ENCODE results near the gene IQCM.

IQCM gene

DNA sequence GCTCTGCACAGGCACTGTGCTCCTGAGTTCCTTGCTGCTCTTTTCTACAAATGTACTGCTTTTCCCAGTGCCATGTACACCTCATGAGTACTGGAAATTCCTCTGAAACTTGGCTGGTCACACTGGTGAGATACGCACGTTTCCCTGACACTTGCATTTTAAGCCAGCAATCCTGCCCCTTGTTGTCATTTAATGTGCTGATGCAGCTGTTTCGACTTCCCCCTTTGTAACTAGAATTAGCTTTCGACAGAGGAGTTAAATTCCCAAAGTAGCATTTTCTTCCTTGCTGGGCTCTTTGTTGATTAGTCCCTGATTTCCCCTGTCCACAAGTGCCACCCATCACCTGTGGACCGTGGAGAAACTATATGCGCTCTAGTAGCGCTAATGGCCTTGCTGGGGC lies 77.5 kb downstream of the IQCM start:
- Histone ChIP-seq H3K4me3 (ENCODE audit: low read length) (no peak overlapping the region), H3K9me3 (ENCODE audit: control insufficient read depth, low read length) (no peaks in the 10 kb centered on the region), H3K27me3 (replicated peaks; ENCODE audit: control insufficient read depth, insufficient read depth, low read length) (no peaks in the 10 kb centered on the region), H3K36me3 (ENCODE audit: control insufficient read depth, insufficient read depth, low read length, severe bottlenecking) (no peaks in the 10 kb centered on the region), H3K4me1 (ENCODE audit: control insufficient read depth, insufficient read depth, low read length) (no peaks in the 10 kb centered on the region), H3K9ac (ENCODE audit: low read length) (no peak overlapping the region)
- DNase-seq (ENCODE audit: low read depth), result no peak

DNA sequence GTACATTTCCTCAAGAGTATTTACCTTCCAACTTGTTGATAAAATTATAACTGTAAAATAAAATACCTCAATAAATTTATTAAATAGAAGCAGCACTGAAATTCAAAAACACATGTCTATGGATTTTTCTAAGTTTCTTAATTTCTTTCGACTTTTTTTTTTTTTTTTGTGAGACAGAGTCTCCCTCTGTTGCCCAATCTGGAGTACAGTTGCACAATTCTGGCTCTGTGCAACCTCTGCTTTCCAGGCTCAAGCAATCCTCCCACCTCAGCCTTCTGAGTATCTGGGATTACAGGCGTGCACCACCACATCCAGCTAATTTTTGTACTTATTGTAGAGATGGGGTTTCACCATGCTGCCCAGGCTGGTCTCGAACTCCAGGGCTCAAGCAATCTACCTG lies 79.8 kb downstream of the IQCM start:
- H3K36me3 ChIP-seq (ENCODE audit: control insufficient read depth, insufficient read depth, low read length, severe bottlenecking), result no peaks in the 10 kb centered on the region
- peak; percentile 51 for DNase-seq (ENCODE audit: low read depth)
- H3K9me3 ChIP-seq (ENCODE audit: control insufficient read depth, low read length), result no peaks in the 10 kb centered on the region
- no peaks in the 10 kb centered on the region for H3K27me3 ChIP-seq (replicated peaks; ENCODE audit: control insufficient read depth, insufficient read depth, low read length)
- no peak overlapping the region for H3K9ac ChIP-seq (ENCODE audit: low read length)
- no peaks in the 10 kb centered on the region for H3K4me1 ChIP-seq (ENCODE audit: control insufficient read depth, insufficient read depth, low read length)
- no peak overlapping the region for H3K4me3 ChIP-seq (ENCODE audit: low read length)

DNA sequence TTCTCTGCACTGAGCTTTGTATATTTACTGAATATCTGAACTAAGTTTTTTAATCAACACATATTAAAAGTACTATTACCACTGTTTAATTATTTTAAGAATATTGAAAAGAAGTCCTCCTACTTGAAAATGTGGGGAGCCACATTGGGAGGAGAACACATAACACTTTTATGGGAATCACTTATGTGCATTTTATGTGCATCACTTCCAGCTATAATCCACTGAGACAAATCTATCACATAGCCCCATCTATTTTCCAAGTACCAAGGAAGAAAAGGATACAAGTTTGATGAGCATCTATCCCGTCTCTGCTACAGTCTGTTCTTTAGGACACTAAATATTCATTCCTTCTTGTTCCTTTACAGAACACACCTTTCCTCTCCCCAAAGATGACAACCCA lies 87.2 kb downstream of the IQCM start:
- Histone ChIP-seq H3K36me3 (ENCODE audit: control insufficient read depth, insufficient read depth, low read length, severe bottlenecking) (no peaks in the 10 kb centered on the region), H3K9me3 (ENCODE audit: control insufficient read depth, low read length) (no peaks in the 10 kb centered on the region), H3K27me3 (replicated peaks; ENCODE audit: control insufficient read depth, insufficient read depth, low read length) (no peaks in the 10 kb centered on the region), H3K4me3 (ENCODE audit: low read length) (no peak overlapping the region), H3K4me1 (ENCODE audit: control insufficient read depth, insufficient read depth, low read length) (no peaks in the 10 kb centered on the region), H3K9ac (ENCODE audit: low read length) (no peak overlapping the region)
- DNase-seq (ENCODE audit: low read depth), result no peak

DNA sequence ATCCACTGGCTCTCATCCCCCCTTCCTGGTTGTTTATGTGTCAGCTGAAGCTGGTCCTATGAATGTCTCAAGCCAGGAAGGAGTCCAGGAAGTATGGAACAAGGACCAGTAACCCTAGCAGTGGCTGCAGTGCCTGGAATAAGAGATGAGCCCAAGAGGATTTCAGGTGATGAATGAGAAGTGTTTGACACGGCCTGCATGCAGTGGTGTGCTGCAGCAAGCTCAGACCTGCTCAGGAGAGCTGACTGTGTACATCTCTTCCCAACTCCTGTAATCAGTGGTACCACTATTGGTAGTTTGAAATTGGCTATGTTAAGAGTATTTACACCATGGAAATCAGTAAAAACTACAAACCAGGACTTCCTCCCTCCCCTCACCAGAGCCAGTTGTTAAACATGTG lies 88.0 kb downstream of the IQCM start:
- Histone ChIP-seq H3K4me3 (ENCODE audit: low read length) (no peak overlapping the region), H3K9ac (ENCODE audit: low read length) (no peak overlapping the region), H3K36me3 (ENCODE audit: control insufficient read depth, insufficient read depth, low read length, severe bottlenecking) (no peaks in the 10 kb centered on the region), H3K4me1 (ENCODE audit: control insufficient read depth, insufficient read depth, low read length) (no peaks in the 10 kb centered on the region), H3K27me3 (replicated peaks; ENCODE audit: control insufficient read depth, insufficient read depth, low read length) (no peaks in the 10 kb centered on the region), H3K9me3 (ENCODE audit: control insufficient read depth, low read length) (no peaks in the 10 kb centered on the region)
- no peak for DNase-seq (ENCODE audit: low read depth)

DNA sequence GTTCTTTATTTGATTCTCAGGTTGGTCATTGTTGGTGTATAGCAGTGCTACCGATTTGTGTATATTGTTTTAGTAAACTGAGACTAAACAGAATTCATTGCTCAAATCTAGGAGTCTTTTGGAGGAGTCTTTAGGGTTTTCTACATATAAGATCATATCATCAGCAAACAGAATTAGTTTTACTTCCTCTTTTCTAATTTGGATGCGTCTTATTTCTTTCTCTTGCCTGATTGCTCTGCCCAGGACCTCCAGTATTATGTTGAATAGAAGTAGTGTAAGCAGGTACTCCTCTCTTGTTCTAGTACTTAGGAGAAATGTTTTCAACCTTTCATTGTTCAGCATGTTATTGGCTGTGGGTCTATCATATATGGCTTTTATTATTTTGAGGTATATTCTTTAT lies 92.6 kb downstream of the IQCM start:
- peaks cover 10% of the 10 kb centered on the region for H3K4me1 ChIP-seq (ENCODE audit: control insufficient read depth, insufficient read depth, low read length)
- H3K9me3 ChIP-seq (ENCODE audit: control insufficient read depth, low read length), result no peaks in the 10 kb centered on the region
- H3K36me3 ChIP-seq (ENCODE audit: control insufficient read depth, insufficient read depth, low read length, severe bottlenecking), result no peaks in the 10 kb centered on the region
- DNase-seq (ENCODE audit: low read depth), result no peak
- H3K27me3 ChIP-seq (replicated peaks; ENCODE audit: control insufficient read depth, insufficient read depth, low read length), result no peaks in the 10 kb centered on the region
- H3K4me3 ChIP-seq (ENCODE audit: low read length), result no peak overlapping the region
- no peak overlapping the region for H3K9ac ChIP-seq (ENCODE audit: low read length)

DNA sequence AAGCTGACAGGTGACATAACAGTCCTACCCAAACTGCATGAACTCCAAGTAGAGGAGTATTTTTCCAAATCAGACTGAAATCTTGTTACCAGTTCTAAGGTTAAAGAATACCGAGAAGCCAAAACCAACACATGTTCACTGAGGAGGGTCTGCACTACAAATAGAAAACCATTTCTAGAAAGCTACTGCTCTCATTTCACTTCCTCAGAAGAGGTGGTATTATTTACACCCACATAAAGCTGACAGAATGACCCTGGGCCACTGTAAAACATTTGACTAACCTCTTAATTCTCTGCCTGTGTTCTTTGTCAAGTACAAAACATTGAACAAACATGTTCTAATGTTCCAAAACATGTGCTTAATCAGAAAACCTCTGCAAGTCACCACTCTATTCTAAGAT lies 95.8 kb downstream of the IQCM start:
- Histone ChIP-seq H3K36me3 (ENCODE audit: control insufficient read depth, insufficient read depth, low read length, severe bottlenecking) (no peaks in the 10 kb centered on the region), H3K9me3 (ENCODE audit: control insufficient read depth, low read length) (no peaks in the 10 kb centered on the region), H3K27me3 (replicated peaks; ENCODE audit: control insufficient read depth, insufficient read depth, low read length) (no peaks in the 10 kb centered on the region), H3K9ac (ENCODE audit: low read length) (no peak overlapping the region), H3K4me3 (ENCODE audit: low read length) (no peak overlapping the region), H3K4me1 (ENCODE audit: control insufficient read depth, insufficient read depth, low read length) (peaks cover 11% of the 10 kb centered on the region)
- DNase-seq (ENCODE audit: low read depth), result no peak

DNA sequence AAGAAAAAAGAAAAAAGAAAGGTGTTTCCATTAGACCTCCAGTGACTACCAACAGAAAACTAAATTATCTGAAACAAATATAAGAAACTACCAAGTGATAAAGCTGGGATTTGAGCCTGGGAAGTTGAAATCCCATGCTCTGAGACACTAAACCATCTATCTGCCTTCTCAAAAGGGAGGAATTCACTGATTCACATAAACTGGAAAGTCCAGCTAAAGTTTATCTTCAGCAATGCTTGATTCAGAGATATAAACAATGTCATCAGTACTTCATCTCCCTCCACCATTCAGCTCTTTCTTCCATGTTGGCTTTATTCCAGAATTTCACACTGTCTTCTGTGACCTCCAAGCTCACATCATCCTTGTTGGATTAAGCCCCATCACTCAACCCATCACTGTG lies 96.3 kb downstream of the IQCM start:
- no peaks in the 10 kb centered on the region for H3K9me3 ChIP-seq (ENCODE audit: control insufficient read depth, low read length)
- H3K4me1 ChIP-seq (ENCODE audit: control insufficient read depth, insufficient read depth, low read length), result peaks cover 11% of the 10 kb centered on the region
- H3K9ac ChIP-seq (ENCODE audit: low read length), result no peak overlapping the region
- no peak overlapping the region for H3K4me3 ChIP-seq (ENCODE audit: low read length)
- DNase-seq (ENCODE audit: low read depth), result no peak
- no peaks in the 10 kb centered on the region for H3K36me3 ChIP-seq (ENCODE audit: control insufficient read depth, insufficient read depth, low read length, severe bottlenecking)
- no peaks in the 10 kb centered on the region for H3K27me3 ChIP-seq (replicated peaks; ENCODE audit: control insufficient read depth, insufficient read depth, low read length)

DNA sequence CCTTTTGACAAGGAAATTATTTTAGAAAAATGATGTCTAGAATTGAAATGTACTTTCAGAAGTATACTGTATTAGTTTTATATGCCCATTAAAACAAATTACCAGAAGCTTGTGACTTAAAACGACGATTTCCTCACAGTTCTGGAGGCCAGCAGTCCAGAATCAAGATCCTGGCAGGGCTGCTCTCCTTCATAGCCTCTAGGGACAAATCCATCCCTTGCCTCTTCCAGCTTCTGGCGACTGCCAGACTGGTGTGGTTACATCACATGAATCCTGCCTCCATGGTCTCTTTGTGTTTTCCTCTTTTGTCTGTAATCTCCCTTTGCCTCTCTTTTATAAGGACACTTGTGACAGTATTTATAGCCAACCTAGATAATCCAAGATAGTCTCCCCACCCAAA lies 97.1 kb downstream of the IQCM start:
- H3K9me3 ChIP-seq (ENCODE audit: control insufficient read depth, low read length), result no peaks in the 10 kb centered on the region

DNA sequence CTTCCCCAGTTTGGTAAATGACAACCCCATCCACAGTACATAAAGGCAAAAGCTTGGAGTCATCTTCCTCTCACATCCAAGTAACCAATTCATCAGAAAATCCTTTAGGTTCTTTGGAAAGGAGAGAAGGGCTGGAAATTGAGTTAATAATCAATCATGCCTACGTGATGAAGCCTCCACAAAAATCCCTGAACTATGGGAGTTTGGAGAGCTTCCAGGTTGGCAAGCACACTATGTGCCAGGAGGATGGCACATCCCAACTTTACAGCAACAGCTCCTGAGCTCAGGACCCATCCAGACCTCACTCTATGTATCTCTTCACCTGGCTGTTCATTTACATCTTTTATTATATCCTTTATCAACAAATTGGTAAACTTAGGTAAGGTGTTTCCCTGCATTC lies 98.9 kb downstream of the IQCM start:
- H3K9ac ChIP-seq (ENCODE audit: low read length), result no peak overlapping the region
- DNase-seq (ENCODE audit: low read depth), result no peak
- H3K4me3 ChIP-seq (ENCODE audit: low read length), result no peak overlapping the region
- no peaks in the 10 kb centered on the region for H3K36me3 ChIP-seq (ENCODE audit: control insufficient read depth, insufficient read depth, low read length, severe bottlenecking)
- H3K9me3 ChIP-seq (ENCODE audit: control insufficient read depth, low read length), result no peaks in the 10 kb centered on the region
- H3K4me1 ChIP-seq (ENCODE audit: control insufficient read depth, insufficient read depth, low read length), result peaks cover 14% of the 10 kb centered on the region
- no peaks in the 10 kb centered on the region for H3K27me3 ChIP-seq (replicated peaks; ENCODE audit: control insufficient read depth, insufficient read depth, low read length)

More for the DNA sequence above, 97.1 kb downstream of the IQCM start:
- DNase-seq (ENCODE audit: low read depth), result no peak
- no peak overlapping the region for H3K4me3 ChIP-seq (ENCODE audit: low read length)
- H3K9ac ChIP-seq (ENCODE audit: low read length), result no peak overlapping the region
- H3K4me1 ChIP-seq (ENCODE audit: control insufficient read depth, insufficient read depth, low read length), result peaks cover 11% of the 10 kb centered on the region
- no peaks in the 10 kb centered on the region for H3K36me3 ChIP-seq (ENCODE audit: control insufficient read depth, insufficient read depth, low read length, severe bottlenecking)
- no peaks in the 10 kb centered on the region for H3K27me3 ChIP-seq (replicated peaks; ENCODE audit: control insufficient read depth, insufficient read depth, low read length)

DNA sequence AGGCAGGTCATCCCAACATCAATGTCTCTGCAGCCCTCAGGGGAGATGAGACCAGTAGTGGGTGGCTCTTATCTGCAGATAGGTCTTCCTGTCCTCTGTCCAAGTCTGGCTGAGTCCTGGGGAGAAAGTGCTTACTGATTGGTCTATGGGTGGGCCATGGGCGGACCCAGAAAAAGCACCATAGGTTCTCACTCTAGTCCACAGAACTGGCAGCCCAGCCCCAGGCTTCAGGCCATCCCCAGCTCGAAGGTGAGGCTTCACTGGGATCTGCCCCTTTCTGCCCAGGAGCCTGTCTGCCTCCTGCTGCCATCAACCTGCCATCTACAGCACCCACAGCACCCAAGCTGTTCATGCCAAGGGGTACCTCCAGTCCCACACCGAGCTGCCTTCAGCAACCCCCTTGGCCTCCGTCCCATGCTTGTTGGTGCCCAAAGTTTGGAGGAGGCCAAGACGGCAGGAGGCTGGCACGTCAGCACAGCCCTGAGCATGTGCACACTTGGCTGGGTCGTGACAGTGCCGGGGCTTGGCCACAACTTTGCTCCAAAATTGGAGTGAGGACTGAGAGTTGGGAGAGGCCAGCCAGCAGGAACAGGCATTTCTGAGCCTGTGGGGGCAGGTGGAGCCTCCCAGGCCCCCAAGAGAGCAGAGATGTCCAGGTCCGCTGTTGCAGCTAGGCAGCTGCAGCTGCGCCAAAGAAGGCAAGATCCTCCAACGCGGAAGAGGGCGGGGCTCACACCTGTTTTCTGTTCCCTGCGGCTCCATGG lies 99.6 kb downstream of the IQCM start:
- no peaks in the 10 kb centered on the region for H3K36me3 ChIP-seq (ENCODE audit: control insufficient read depth, insufficient read depth, low read length, severe bottlenecking)
- H3K4me1 ChIP-seq (ENCODE audit: control insufficient read depth, insufficient read depth, low read length), result peaks cover 14% of the 10 kb centered on the region
- no peaks in the 10 kb centered on the region for H3K9me3 ChIP-seq (ENCODE audit: control insufficient read depth, low read length)
- no peaks in the 10 kb centered on the region for H3K27me3 ChIP-seq (replicated peaks; ENCODE audit: control insufficient read depth, insufficient read depth, low read length)
- no peak for DNase-seq (ENCODE audit: low read depth)
- no peak overlapping the region for H3K4me3 ChIP-seq (ENCODE audit: low read length)
- H3K9ac ChIP-seq (ENCODE audit: low read length), result no peak overlapping the region

DNA sequence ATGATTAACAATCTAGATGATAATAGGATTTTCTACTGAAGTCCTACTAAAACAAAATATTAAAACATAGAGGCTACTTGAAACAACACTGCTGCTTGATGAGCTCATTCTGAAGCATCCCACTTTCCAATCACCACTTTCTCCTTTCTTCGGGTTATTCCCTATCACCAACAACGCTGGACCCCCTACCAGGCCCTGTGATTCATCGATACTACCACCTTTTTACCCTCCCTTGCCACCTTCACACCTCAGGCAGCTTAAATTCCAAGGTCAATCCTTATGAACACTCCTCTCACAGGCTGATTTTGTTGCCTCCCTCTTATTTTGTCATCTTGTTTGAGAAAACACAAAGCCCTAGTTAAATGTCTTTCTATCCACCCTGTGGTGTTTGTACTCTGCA lies 102.6 kb downstream of the IQCM start:
- DNase-seq (ENCODE audit: low read depth), result no peak
- Histone ChIP-seq H3K9me3 (ENCODE audit: control insufficient read depth, low read length) (no peaks in the 10 kb centered on the region), H3K4me1 (ENCODE audit: control insufficient read depth, insufficient read depth, low read length) (peaks cover 3% of the 10 kb centered on the region), H3K4me3 (ENCODE audit: low read length) (no peak overlapping the region), H3K9ac (ENCODE audit: low read length) (no peak overlapping the region), H3K36me3 (ENCODE audit: control insufficient read depth, insufficient read depth, low read length, severe bottlenecking) (no peaks in the 10 kb centered on the region), H3K27me3 (replicated peaks; ENCODE audit: control insufficient read depth, insufficient read depth, low read length) (no peaks in the 10 kb centered on the region)
